ENCODE data around the gene TMEM207.

The TMEM207 gene

DNA sequence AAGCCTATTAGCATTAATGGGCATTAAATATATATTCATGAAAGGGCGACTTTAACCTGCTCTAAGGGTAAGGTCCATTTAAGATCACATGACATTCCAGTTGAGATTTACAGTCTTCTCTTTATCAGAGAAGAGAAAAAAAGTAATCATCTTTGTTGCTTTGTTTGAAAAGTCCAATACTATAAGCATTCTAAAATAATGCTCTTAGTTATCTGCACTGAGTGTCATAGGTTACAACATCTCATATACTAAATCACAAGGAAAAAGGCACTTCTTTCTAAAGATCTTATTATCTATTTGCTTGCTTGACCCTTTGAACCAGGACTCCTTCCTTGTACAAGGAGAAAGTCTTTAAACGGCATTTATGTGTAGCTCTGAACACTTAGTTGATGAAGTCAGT is 1.4 kb downstream of the TMEM207 start:
- DNase-seq (ENCODE audit: low read depth): no peak
- no peak for TF ChIP-seq CTCF (conservative IDR thresholded peaks at IDR 0.05; ENCODE audit: control insufficient read depth, insufficient read depth, low read depth, low read length)
- no peak overlapping the region for H3K4me3 ChIP-seq (ENCODE audit: control insufficient read depth, low read depth, low read length)

DNA sequence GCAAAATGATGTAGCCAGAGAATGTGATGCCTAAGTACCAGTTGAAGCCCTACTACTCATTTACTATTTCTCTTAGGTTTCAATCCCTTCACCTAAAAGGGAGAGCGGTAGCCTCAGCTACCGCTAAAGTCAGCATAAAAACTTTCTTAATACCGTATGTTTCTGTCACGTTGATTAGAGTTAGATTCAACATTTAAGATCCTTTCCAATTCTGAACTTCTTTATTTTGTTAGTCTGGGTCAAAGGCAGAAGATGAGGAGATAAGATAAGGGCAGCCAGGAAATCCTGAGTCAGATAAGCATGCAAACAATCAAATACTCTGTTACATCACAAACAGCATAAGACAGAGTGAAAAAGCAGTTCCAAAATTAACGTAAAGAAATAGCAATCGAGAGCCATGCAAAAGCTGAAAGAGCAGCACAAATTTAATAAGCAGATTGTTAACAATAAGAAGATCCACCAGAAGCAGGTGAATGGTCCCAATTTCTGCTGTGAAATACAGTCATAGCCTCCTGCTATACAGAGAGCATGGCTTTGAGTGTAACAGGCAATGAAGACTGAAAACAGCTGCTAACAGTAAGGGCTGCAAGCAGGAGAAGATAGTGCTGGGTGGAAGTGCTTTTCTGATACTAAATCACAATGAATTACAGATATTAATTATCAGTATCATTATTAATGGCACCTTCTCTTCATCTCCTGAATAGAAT is 3.0 kb downstream of the TMEM207 start:
- no peak for DNase-seq (ENCODE audit: low read depth)
- TF ChIP-seq CTCF (conservative IDR thresholded peaks at IDR 0.05; ENCODE audit: control insufficient read depth, insufficient read depth, low read depth, low read length): no peak
- H3K4me3 ChIP-seq (ENCODE audit: control insufficient read depth, low read depth, low read length): no peak overlapping the region

DNA sequence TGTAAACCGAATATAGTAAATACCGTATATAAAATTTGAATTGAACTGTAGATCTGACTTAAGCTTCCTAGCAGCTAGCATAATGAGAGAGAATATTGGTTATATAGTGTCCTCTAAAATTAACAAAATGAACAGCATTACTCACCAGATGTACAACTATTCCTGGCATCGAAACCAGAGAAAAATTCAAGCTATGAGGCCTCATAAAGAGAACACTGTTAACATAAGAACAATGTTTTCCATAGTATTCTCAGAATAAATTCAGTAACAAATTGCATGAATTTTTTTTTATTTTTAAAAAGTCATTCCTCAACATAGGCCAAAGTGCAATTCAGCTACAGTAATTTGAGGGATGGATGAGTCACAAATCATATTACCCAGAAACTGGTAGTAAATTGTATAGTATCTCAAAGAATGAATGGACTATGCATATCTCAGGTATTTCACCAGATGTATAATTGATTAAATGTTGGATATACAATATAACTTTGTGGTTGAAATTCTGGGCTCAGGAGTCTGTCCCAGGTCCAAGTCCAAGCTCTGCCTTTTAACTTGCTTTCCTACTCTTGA is 5.0 kb downstream of the TMEM207 start:
- TF ChIP-seq CTCF (conservative IDR thresholded peaks at IDR 0.05; ENCODE audit: control insufficient read depth, insufficient read depth, low read depth, low read length): no peak
- DNase-seq (ENCODE audit: low read depth): no peak
- no peak overlapping the region for H3K4me3 ChIP-seq (ENCODE audit: control insufficient read depth, low read depth, low read length)

- DNase-seq (ENCODE audit: low read depth): no peak
- H3K4me3 ChIP-seq (ENCODE audit: control insufficient read depth, low read depth, low read length): no peak overlapping the region
- TF ChIP-seq CTCF (conservative IDR thresholded peaks at IDR 0.05; ENCODE audit: control insufficient read depth, insufficient read depth, low read depth, low read length): no peak
These were observed 5.7 kb downstream of the TMEM207 start for GRCh38 chr3:190444006-190444405.

GRCh38 chr3:190443257-190443656 is 6.4 kb downstream of the TMEM207 start:
- TF ChIP-seq CTCF (conservative IDR thresholded peaks at IDR 0.05; ENCODE audit: control insufficient read depth, insufficient read depth, low read depth, low read length): peak; percentile 49
- no peak overlapping the region for H3K4me3 ChIP-seq (ENCODE audit: control insufficient read depth, low read depth, low read length)
- peak; percentile 31 for DNase-seq (ENCODE audit: low read depth)

GRCh38 chr3:190442240-190442639 is 7.5 kb downstream of the TMEM207 start:
- no peak for TF ChIP-seq CTCF (conservative IDR thresholded peaks at IDR 0.05; ENCODE audit: control insufficient read depth, insufficient read depth, low read depth, low read length)
- no peak for DNase-seq (ENCODE audit: low read depth)
- H3K4me3 ChIP-seq (ENCODE audit: control insufficient read depth, low read depth, low read length): no peak overlapping the region
